Neural progenitor cell (in vitro differentiated cells): Measurements from ENCODE around the gene ANAPC5.

Source experiments
- EZH2 ChIP-seq: fragments of 200-600 bp; sonication (generic); IDR thresholded peaks from 2 replicates; pipeline ENCODE4 v1.6.1; 2017; ENCODE audit warnings: antibody characterized with exemption, mild to moderate bottlenecking, moderate library complexity
- EZH2phosphoT487 ChIP-seq: fragments of 200-600 bp; sonication (generic); IDR thresholded peaks from 2 replicates; pipeline ENCODE4 v1.6.1; 2017; ENCODE audit warnings: antibody characterized with exemption
- TF ChIP-seq, protein P1 (sequence below): fragments of 200-600 bp; sonication (generic); IDR thresholded peaks from 2 replicates; pipeline ENCODE4 v1.5.1; 2017; ENCODE audit warnings: antibody characterized with exemption, mild to moderate bottlenecking

- TF ChIP-seq, protein P1, sequence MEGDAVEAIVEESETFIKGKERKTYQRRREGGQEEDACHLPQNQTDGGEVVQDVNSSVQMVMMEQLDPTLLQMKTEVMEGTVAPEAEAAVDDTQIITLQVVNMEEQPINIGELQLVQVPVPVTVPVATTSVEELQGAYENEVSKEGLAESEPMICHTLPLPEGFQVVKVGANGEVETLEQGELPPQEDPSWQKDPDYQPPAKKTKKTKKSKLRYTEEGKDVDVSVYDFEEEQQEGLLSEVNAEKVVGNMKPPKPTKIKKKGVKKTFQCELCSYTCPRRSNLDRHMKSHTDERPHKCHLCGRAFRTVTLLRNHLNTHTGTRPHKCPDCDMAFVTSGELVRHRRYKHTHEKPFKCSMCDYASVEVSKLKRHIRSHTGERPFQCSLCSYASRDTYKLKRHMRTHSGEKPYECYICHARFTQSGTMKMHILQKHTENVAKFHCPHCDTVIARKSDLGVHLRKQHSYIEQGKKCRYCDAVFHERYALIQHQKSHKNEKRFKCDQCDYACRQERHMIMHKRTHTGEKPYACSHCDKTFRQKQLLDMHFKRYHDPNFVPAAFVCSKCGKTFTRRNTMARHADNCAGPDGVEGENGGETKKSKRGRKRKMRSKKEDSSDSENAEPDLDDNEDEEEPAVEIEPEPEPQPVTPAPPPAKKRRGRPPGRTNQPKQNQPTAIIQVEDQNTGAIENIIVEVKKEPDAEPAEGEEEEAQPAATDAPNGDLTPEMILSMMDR = no peak
- TF ChIP-seq EZH2phosphoT487 (no peak), EZH2 (no peak)
These were observed 6.9 kb downstream of the ANAPC5 start for GRCh38 chr12:121345151-121345815.
